SW 1271 (cell line): ENCODE measurements around the gene TYMP.
A peak's percentile ranks its signal among the peaks of the same experiment; 100 is the strongest.
"Not testable (repeated sequence)": the region's sequence is repeated elsewhere in the genome, so short reads cannot be mapped to it uniquely, and the experiment has no call there.

Experiments used
- DNase-seq, 2 experiments: peaks; one replicate each; lab custom pipeline; 2025; lab: John Stamatoyannopoulos, UW

TYMP gene

DNA sequence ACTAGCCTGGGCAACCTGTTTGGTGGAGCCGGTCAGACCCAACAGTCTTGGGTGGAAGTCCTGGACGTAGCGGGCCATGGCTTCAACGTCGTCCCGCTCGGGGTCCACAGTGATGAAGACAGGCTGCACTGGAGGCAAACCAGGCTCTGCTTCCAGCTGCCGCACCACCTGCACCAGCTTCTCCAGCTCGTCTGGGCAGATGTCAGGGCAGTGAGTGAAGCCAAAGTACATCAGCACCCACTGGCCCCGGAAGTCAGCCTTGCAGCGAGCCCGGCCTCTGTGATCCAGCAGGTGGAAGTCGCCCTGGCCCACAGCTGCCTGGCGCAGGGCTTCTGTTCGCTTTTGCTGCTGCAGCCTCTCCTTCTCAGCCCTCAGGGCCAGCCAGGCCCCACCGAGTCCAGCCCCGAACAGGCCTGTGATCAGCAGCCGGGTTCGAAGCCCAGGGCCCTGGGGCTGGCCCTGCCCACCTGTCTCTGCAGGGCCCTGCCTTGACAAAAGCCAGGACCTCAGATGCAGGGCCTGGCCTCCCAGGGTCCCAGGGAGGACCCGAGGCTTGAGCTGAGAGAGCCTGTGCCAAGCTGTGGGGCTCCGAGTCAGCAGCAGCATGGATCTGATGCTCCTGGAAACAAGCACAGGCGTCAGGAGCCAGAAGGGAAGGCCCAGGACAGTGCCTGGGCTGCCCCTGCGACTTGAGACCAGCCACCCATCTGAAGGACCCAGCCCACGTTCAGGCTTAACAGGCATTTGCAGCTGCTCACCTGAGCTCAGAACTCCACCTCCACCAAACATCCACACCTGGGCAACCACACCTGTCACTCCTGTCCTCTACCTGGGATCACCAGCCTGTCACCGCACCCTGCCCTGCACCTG is 5.8 kb downstream of the TYMP start:
- DNase-seq = no peak

DNA sequence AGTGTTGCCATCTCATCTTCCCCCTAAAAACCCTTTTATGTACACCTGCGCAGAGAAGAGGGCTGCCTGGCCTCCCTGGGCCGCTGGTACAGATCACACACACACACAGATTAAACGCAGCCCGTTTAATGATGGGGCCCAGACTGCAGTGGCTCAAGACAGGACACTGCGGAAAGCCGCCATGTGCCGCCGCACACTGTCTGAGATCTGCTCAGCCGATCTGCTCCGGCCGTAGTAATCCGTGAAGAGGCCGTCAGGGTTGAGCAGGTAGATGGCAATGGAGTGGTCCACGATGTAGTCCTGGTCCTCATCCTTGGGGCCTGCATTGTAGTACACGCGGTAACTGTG is 6.4 kb downstream of the TYMP start:
- no peak for DNase-seq

DNA sequence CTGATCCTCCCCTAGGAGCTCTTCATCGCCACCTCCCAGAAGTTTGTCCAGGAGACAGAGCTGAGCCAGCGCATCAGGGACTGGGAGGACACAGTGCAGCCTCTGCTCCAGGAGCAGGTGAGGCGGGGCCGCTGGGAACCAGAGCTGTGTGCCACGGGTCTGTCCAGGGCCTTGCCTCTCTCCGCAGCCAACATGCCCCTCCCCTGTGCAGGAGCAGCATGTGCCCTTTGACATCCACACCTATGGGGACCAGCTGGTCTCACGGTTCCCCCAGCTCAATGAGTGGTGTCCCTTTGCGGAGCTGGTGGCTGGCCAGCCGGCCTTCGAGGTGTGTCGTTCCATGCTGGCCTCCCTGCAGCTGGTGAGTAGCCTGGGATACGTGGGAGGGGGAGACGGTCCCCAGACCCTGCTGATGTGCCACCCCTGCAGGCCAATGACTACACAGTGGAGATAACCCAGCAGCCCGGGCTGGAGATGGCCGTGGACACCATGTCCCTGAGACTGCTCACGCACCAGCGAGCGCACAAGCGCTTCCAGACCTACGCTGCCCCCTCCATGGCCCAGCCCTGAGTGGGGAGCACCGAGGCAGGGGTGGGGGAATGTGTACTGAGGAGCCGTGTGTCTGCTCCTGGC is 6.9 kb downstream of the TYMP start:
- no peak for DNase-seq

DNA sequence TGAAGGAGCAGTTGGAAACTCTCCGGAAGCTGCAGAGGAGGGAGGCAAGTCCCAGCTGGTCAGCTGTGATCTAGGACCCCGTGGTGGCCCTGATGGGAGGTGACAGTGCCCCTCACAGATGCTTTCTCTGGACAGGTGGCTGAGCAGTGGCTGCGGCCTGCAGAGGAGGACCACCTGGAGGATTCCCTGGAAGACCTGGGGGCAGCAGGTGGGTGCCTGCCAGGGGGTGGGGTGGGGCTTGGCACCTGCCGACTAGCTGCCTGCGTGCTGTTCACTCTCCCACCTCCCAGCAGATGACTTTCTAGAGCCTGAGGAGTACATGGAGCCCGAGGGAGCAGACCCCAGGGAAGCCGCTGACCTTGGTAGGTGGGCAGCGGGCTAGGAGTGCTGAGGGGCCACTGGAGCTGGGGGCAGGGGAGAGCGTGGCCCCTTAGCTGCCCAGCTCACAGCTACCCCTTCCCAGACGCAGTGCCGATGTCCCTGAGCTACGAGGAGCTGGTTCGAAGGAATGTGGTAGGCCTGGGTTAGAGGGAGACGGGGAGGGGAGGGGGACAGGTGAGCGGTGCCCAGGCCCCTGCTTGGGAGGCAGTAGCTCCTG is 7.5 kb downstream of the TYMP start:
- no peak for DNase-seq

DNA sequence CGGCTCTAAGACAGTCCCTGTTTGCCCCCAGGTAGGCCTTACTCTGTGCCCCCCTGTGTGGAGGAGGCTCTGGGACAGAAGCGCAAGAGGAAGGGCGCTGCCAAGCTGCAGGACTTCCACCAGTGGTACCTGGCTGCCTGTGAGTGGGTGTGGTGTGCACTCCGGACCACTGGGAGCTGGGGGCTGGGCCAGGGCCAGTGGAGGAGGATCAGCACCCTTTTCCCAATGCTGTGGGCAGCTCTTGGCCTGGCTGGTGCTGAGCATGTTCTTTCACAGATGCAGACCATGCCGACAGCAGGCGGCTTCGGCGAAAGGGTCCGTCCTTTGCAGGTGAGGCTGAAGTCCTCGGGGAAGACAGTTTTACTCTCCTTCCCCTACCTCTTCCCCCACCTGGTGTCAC is 8.1 kb downstream of the TYMP start:
- no peak for DNase-seq

DNA sequence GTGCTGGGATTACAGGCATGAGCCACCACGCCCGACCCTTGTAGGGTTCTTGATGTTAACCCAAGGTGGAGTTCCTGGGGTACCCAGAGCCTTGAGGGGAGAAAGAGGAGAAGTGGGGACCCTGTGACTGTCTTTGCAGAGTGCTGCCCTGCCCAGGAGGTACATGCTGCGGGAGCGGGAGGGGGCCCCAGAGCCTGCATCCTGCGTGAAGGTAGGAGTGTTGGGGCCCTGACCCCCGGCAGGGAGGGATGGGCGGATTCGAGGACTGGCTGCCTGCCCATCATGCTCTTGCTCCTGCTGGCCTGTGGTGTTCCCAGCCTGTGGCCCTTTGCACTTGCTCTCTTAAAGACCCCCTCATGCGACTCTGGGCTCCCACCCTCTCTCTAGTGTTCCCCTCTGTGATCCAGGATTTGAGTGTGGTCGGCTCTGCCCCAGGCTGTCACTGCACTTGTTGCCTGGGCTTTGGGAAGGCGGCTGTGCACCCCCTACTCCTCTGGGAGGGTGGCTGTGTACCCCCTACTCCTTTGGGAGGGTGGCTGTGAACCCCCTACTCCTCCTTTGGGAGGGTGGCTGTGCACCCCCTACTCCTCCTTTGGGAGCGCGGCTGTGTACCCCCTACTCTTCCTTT is 8.9 kb downstream of the TYMP start:
- no peak for DNase-seq

DNA sequence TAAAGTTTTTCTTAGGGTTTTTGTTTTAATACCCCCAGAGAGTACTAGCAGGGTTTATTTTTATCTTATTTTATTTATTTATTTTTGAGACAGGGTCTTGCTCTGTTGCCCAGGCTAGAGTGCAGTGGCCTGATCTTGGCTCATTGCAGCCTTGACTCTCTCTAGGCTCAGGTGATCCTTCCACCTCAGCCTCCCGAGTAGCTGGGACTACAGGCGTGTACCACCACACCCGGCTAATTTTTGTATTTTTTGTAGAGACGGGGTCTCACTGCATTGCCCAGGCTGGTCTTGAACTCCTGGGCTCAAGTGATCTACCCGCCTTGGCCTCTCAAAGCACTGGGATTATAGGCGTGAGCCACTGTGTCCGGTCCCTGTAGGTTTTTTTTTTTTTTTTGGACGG is 9.6 kb downstream of the TYMP start:
- not testable (repeated sequence) for DNase-seq

DNA sequence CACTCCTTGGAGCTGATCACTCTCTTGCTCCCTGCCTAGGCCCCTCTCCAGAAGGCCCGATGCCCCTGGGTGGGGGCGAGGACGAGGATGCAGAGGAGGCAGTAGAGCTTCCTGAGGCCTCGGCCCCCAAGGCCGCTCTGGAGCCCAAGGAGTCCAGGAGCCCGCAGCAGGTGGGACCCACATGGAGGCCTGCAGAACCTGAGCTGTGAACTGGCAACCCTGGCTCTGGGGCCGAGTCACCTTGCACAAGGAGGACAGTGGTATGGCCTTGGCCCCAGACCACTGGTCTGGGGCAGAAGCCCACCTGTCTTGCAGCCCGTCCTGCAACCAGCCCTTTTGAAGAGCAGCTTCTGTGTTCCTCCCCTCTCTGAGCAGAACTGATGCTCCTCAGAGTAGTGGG is 10.7 kb downstream of the TYMP start:
- no peak for DNase-seq

DNA sequence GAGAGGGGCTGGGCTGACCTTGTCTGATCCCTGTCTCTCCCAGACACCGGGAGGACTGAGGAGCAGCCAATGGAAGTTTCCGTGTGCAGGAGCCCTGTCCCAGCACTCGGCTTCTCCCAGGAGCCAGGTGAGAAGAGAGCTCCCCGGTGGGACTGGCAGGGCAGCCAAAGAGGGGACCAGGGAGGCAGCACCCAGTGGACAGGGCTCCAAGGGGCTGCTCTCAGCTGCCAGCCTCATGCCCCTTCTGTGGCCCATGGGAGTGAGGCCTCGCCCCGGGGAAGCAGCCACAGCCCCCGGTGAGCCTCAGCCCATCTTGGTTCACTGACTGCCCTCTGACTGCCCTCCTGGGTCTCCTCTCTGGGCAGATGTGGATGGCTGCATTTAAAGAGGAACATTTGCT is 11.2 kb downstream of the TYMP start:
- DNase-seq = no peak

DNA sequence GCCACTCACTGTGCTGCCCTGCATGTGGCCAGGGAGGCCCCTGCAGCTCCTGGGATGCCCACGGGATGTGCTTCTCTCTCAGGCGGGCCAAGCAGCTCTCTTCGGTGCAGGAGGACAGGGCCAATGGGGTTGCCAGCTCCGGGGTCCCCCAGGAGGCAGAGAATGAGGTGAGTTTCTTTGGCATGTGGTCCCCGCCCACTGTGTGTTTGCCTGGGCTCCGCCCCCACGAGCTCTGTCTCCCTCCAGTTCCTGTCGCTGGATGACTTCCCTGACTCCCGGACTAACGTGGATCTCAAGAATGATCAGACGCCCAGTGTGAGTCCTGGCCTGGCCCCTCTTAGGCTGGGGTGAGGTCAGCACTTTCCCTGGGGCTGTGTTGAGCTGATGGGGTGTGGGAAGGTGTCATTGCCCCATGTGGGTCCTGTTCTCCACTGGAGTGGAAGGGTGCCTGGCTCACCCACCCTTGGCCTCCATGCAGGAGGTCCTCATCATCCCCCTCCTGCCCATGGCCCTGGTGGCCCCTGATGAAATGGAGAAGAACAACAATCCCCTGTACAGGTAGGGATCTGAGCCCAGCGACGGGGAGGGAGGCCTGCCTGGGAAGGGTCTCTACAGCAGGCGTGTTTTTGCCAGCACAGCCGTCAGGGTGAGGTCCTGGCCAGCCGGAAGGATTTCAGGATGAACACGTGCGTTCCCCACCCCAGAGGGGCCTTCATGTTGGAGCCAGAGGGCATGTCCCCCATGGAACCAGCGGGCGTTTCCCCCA is 12.1 kb downstream of the TYMP start:
- no peak for DNase-seq

DNA sequence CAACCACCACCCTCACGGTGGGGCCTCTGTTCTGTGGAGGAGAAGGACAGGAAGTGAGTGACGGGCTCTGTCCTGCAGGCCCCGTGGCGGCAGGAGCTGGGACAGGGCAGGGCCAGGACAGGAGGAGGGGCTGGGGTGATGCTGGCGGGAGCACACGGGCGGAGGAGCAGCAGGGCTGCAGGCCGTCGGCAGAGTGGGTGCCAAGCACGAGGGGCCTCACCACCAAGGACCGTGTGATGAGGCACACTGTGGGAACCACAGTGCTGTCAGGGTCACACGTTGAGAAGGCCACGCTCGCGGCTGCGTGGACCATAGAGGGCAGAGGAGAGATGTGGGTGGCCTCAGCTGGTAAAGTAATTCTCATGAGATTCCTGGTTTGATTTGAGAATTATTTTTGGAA is 12.9 kb downstream of the TYMP start:
- DNase-seq = no peak

DNA sequence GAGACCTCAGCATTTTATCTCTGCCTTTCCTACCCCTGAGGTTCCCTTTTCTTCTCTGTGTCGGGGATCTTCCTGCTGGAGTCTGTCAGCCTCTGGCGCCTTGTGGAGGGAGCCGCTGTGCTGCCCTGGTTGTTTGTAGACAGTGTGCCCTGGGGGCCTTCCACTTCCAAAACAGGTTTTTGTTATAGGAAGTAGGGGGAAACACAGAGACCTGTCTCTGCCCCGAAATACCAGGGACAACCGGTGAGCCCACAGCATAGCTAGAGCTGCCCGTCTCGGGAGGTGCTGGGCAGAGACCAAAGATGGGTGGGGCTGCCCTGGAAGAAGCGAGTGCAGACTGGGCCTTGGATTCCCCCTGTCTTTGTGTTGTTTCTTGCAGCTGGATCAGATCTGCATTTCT is 13.7 kb downstream of the TYMP start:
- DNase-seq = no peak

DNA sequence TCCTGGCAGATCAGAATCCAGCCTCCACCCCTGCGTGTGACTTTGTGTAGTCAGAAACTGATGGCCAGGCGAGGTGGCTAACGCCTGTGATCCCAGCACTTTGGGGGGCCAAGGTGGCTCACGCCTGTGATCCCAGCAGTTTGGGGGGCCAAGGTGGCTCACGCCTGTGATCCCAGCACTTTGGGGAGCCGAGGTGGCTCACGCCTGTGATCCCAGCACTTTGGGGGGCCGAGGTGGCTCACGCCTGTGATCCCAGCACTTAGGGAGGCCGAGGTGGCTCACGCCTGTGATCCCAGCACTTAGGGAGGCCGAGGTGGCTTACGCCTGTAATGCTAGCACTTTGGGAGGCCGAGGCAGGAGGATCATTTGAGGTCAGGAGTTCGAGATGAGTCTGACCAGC is 16.6 kb downstream of the TYMP start:
- no peak for DNase-seq

DNA sequence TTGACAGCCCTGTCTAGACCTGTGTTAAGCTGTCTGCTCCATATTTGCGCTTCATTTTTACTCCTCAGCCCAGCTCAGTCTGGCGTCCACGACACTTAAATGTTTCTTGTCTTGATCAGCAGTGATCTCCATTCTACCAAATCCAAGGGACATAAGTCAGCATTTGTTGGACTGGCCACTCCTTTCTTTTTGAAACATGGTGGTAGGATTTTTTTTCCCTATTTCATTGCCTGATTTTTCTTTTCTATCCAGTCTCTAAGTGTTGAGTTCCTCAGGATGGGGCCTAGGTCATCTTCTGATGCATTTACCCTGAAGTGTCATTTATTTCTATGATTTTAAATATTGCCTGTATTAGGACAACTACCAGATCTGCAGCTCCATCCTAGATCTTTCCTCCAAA is 20.9 kb downstream of the TYMP start:
- DNase-seq = no peak

DNA sequence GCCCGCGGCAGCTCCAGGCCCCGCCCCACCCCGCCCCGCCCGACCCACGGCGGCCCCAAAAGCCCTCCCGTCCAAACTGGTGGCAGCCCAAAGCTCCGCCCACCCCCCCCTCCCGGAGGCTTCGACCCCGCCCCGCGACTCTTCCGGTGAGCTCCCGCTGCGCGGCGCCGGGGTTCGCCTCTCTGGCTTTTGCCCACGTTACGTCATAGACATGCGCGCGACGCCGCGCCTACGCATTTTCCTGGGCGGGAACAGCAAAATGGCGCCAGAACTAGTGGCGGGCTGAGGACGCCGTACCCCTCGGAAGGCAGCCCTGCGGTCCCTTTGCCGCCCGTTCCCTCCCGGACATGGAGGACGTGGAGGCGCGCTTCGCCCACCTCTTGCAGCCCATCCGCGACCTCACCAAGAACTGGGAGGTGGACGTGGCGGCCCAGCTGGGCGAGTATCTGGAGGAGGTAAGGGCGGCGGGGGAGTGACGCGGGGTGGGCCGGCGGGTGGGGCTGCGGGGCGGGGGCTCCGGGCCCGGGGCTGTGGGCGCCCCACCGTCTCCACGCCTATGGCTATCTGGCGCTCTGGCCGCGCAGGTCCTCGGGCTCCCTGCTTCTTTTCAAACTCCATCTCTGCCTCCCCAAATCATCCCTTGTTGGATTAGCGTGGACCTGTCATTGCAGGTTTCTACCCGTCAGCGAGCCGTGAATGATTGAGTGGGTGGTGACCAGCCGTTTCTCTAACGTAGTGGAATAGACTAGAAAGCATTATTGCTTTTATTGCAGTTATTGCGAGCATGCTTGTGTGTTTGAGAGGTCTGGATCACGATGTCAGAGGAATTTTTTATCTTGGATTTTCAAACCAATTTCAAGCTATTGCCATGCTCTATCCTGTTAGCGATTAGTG is 21.6 kb downstream of the TYMP start, which contains the start of gene NCAPH2:
TSS of gene NCAPH2 (plus strand) at position 234 of the 894 bp plus-strand sequence. CDS start at position 348, 114 bp downstream.
- DNase-seq = peak; percentile 78 to 86

DNA sequence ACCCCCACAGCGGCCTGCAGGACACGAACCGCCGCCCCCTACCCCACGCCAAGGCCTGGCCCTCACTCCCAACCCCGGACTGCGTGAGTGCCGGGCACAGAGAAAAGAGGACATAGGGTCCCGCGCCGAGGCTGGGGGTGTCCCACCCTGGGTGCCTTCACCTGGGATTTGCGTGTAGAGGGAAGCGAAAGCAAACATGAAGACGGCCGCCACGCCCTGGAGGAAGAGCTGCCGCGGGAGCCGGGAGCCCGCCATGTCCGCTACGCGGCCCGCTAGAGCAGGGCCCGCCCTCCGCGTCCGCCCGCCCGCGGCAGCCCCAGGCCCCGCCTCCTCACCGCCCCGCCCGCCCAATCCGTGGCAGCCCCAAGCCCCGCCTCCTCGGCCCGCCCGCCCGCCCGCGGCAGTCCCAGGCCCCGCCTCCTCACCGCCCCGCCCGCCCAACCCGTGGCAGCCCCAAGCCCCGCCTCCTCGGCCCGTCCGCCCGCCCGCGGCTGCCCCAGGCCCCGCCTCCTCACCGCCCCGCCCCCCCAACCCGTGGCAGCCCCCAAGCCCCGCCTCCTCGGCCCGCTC is 22.3 kb downstream of the TYMP start, which contains the start of gene LMF2:
TSS of gene LMF2 (minus strand) at position 282 of the 570 bp plus-strand sequence. CDS start at position 255, 27 bp downstream.
- peak in 1 of 2 experiments; percentile 83 for DNase-seq

DNA sequence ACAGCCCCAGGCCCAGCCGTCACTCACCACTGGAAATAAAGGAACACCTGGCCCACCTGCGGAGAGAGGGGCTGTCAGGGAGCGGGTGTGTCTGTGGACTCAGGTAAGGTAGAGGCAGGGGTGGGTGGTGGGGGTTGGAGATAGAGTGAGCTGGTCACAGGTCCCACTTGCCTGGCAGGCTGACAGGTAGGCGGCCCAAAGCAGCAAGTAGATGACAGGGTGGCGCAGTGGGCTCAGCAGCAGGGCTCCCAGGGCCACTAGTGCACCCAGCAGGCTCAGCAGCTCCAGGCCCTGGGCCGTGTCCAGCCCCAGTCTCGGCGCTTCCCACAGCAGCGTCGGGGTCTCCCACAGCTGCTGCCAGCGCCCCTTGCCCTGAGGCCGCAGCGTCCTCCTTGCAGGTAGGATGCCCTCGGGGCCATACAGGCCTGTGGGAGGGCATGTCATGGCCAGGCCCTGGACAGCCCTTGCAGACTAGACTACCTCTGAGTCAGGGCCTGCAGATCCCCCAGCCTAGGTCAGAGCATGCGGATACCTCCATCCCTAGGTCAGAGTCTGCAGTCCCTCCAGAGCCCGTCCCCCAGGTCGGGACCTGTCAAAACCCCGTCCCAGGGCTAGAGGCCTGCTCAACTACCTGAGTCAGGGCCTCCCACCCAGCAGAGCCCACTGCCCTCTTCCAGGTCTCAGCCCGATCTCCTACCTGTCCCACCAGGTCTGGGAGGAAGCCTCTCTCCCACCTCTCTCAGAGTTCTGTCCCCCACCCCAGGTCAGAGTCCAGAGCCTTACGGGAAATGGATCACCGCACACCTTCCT is 23.0 kb downstream of the TYMP start:
- no peak for DNase-seq

DNA sequence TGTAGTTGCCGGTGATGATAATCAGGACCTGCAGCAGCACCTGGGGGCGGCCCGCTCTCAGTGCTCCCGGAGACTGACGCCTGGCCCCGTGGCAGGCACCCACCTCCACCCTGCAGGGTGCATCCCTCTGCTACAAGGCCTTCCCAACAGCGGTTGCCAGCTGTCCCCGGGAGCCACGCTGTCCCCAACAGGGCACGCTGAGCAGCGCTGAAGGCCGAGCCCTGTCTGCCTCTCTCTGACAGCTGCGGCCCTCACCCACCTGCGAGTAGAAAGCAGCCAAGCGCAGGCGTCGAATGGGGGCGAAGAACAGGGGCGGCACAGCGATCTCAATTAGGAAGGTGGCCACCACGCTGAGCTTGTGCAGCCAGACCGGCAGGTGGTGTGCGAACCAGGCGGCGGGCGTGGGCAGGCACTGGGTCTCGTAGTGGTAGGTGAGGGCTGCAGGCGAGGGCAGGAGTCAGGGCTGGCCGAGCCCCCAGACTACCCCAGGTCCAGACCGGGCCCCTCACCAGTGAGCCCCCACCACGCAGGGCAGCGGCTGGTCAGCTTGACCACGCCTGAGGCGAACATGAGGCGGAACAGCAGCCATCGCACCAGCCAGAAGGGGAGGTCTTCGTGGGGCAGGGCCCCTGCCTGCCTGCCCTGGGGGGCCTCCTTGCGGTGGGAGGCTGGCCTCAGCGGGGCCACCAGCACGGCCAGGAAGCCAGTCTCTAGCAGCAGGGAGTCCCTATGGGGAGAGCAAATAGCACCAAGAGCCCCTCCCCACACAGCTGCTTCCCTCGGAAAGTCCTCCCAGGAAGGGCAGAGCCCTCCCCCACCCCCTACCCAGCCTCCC is 23.8 kb downstream of the TYMP start:
- no peak for DNase-seq
